ENCODE results near the gene FOXP4.

Gene FOXP4

DNA sequence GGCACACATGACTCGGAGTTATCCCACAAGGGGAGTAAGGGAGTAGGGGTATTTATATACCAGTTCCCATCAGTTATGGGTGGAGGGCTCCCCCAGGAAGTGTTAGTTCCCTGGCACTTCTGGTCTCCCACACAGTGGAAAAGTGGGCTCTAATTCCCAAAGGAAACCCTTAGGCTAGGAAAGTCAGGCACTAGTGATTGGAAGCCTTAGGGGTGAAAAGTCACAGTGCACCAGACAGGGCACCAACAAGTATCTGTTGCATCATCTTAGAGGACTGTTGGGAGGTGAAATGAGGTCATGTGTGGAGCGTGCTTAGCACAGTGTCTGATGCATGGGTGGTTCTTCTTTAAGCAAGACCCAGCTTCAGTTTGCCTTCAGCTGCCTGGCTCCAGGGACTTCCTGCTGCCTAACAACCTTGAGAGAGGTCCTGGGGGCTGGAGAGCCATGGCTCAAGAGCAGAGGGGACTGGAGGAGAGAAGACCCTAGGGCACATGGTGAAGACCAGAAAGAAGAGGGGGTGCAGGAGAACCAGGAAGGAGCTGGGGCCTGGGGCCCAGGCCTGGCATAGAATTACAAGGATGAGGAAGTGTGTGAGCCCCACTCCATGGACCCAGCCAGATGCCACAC lies 7.5 kb upstream of the FOXP4 start:
- no peak overlapping the region for H3K4me3 ChIP-seq (ENCODE audit: low read depth, low read length)
- TF ChIP-seq CTCF (IDR thresholded peaks at IDR 0.05; ENCODE audit: borderline replicate concordance, insufficient read depth, low read depth, low read length) = no peak

- TF ChIP-seq CTCF (IDR thresholded peaks at IDR 0.05; ENCODE audit: borderline replicate concordance, insufficient read depth, low read depth, low read length) = no peak
- no peak overlapping the region for H3K4me3 ChIP-seq (ENCODE audit: low read depth, low read length)
Measured at GRCh38 chr6:41539204-41539603, 7.0 kb upstream of the FOXP4 start.

DNA sequence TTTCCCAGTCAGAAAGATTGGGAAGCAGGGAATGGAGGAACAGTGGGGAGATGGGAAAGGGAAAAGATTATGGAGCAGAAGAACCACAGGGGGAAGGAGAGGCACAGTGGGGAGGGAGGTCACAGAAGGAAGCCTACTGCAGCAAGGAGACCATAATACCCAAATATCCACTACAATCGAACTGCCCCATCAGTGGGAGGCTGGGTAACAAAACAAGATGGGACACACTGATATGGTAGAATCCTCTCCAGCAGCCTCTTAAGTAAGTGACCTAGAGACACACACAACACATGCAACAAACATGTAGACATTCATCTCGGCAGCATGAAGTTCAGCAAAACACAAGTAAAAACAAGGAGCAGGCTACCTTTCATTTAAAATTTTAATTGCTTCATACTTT lies 4.8 kb upstream of the FOXP4 start:
- H3K4me3 ChIP-seq (ENCODE audit: low read depth, low read length) = no peak overlapping the region
- TF ChIP-seq CTCF (IDR thresholded peaks at IDR 0.05; ENCODE audit: borderline replicate concordance, insufficient read depth, low read depth, low read length) = no peak

GRCh38 chr6:41543087-41543486 lies 3.1 kb upstream of the FOXP4 start:
- H3K4me3 ChIP-seq (ENCODE audit: low read depth, low read length) = no peak overlapping the region
- no peak for TF ChIP-seq CTCF (IDR thresholded peaks at IDR 0.05; ENCODE audit: borderline replicate concordance, insufficient read depth, low read depth, low read length)

DNA sequence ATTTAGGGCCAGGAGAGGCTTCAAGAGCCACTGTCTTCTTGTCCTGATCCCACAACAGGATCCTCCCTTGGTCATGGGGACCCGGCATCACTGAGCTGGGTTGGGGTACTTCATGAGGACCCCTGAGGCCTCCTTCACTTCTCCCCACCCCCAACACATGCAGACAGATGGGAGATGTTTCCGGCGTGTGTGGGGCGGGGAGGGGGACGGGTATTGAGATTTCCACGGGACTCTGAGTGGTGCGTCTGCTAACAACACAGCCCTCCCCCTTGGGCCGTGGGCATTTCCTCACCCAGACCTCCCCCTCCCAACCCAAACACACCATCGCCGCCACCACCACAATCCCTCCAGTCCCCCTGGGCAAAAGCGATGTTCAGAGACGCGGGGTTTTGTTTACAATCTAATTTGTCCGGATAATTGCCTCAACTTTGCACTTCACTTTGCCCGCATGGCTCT lies 906 bp upstream of the FOXP4 start:
- TF ChIP-seq CTCF (IDR thresholded peaks at IDR 0.05; ENCODE audit: borderline replicate concordance, insufficient read depth, low read depth, low read length) = no peak
- peak overlapping the region; percentile 64 for H3K4me3 ChIP-seq (ENCODE audit: low read depth, low read length)

- peak overlapping the region; percentile 64 for H3K4me3 ChIP-seq (ENCODE audit: low read depth, low read length)
- TF ChIP-seq CTCF (IDR thresholded peaks at IDR 0.05; ENCODE audit: borderline replicate concordance, insufficient read depth, low read depth, low read length) = no peak
Measured at GRCh38 chr6:41546475-41546865, 289 bp downstream of the FOXP4 start.

Data from GM12875 (cell line).